ENCODE measurements around the gene SNED1.

Gene SNED1

DNA sequence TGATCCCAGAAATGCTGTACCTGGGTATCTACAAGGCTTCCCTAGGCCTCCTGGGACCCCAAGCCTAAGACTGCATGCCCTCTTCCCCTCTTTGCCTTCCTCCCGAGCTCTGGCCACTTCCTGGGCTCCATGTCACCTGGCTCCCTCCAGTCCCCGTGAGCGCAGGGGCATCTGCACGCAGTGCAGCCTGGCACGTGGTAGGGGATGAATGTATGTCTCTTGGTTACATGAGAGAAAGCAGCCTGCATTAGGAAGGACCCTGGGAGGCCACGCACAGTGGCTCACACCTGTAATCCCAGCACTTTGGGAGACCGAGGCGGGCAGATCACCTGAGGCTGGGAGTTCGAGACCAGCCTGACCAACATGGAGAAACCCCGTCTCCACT is 135.0 kb downstream of the SNED1 start:
- DNase-seq, result no peak

- no peak for DNase-seq
Observed at GRCh38 chr2:241134711-241135110, 136.3 kb downstream of the SNED1 start.

DNA sequence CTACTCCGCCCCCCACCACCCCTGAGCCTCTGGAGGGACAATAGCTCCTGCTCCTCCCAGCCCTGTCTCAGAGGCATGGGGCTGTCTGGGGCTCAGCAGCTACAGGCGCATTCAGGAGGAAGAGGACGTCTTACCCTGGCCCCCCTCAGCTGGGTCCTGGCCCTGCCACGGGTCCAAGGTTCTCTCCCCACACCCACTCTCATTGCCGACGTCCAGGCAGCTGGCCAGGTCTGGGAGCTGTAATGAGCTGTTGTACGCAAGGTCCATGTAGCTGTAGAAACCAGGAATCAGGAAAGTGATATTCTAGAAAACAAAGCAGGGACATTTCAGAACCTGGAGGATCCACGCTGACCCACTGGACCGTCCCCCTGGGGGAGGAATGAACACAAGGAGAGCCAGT is 137.3 kb downstream of the SNED1 start:
- DNase-seq, result no peak

DNA sequence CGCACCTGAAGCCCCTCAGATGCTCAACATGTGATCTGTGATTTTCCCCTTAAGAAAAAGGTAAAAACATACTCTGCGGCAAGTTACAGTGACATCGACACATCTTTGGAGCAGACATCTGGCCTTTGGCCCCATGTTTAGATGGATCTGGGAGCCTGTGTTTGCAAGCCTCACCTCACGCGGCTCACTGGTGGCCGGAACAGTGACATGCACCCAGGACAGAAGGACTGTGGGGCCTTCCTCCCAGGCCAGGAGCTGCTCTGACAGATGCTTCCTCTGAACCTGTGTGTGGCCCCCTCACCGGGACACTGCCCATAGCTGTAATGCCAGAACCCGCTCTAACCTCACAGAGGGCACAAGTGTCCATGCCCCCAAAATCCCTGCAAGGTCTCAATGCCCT is 137.8 kb downstream of the SNED1 start:
- no peak for DNase-seq

- DNase-seq, result no peak
Observed at GRCh38 chr2:241136661-241137260, 138.3 kb downstream of the SNED1 start.

DNA sequence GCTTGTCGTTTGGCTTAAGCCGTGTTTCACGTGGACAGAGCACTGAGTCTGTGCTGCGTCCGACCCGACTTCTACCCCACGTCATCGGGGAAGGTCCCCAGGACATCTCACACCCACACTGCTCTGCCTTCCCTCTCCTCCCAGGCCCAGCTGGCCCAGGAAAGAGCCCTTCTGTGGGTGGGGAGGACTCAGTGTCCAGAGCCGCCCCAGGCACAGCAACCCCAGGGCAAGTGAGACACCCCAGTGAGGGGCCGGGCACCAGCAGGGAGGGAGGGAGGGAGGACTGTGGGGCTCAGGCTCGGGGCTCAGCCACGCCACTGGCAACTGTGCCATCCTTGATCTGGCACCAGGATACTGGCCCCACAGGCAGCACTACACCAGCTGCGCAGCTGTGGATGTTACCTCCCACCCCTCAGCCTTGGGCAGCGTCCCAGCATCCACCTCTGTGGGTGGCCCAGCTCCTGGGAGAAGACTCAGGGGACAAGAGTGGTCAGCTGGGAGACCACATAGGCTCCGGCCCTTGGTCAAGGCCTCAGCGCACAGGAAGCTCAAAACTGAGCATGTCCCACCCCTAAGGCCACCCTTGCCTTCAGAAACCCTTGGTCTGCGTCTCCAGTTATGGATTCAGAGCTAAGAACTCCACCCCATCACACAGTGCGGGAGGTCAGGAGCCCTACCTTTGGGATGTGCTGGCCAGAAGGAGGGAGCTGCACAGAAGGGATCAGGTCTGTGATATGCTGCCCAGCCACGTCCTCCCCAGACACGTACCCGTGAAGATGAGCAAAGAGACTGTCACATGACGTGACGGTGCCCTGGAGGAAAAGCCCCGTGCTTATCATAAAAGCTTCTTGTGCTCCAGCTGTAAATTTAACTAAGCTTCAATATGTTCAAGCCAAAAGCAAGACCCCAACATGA is 139.1 kb downstream of the SNED1 start:
- no peak for DNase-seq

- DNase-seq, result no peak
Observed at GRCh38 chr2:241138471-241138870, 140.1 kb downstream of the SNED1 start.

DNA sequence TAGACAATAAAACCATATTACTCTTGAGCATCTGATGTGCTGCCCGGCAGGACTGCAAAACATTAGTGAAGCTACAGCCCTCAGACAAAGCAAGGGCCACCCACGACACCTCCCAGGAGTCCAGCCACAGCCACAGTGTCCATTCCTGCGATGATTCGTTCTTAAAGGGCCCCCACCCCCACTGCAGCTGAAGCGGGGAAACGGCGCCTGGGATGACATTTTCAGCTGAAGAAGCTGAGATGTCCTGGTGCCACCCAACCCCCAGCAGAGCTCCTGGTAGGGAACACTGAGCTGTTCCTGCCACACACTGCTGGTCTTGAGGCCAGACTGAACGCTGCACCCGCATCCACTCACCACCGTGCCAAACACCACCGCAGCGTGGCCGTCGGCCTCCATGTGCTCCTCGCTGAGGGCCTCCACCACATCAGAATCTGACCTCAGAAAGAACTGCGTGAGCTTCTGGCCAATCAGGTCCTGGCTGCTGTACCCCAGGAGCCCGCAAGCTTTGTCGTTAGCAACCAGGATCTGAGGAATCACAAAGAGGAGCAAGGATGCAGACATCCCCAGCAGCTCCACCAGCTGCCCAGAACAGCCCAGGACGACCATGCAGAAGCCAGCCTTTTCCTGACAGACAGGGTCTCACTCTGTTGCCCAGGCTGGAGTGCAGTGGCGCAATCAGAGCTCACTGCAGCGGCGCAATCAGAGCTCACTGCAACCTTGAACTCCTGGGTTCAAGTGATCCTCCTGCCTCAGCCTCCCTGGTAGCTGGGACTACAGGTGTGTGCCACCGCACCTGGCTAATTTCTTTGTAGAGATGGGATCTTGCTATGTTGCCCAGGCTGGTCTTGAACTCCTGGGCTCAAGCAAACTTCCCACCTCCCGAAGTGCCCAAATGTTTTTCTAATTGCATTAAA is 141.4 kb downstream of the SNED1 start:
- DNase-seq, result no peak

GRCh38 chr2:241140445-241140840 is 142.0 kb downstream of the SNED1 start:
- no peak for DNase-seq

DNA sequence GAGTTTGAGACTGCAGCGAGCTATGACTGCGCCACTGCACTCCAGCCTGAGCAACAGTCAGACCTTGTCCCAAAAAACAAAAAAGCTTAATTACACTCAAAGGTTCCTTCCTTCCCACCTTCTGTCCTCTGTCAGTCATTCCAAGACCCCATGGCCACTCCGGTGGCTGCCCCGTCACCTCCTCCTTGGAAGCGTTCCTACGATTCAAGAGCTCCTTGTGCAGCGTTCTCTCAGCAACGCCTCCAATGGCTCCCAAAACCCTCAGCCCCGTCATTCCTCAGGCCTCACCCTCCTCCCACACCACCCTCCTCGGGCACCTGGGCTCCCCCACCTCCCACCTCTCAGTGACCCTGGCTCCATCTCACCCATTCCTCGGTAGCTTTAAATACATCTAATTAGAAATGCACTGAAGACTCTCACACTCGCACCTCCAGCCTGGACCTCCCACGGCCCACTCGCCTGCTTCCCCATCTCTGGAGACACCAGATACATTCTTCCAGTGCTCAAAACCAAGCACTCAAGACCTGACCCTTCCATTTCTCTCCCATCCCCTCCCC is 142.9 kb downstream of the SNED1 start:
- DNase-seq, result no peak

DNA sequence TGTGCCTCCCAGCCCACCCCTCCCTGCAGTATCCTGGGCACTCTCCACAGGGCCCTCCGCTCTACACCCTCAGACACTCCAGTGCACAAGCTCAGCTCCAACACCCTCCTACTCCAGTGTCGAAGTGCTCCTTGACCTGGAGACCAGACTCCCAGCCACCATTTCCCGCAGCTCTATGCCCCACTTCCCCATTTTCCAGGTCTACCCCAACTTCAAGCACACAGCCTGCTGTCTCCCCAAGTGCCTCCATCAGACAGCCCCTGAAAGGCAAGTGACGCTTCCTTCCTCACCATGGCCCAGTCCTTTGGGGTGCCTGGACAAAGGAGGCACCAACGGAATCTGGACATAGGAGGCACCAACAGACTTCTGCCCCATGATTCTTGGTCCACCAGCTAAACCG is 143.6 kb downstream of the SNED1 start:
- DNase-seq, result no peak

- DNase-seq, result no peak
Observed at GRCh38 chr2:241142593-241142992, 144.2 kb downstream of the SNED1 start.

Measured in OCI-M1 (cell line).